ENCODE results near the gene RNF150.

DNA sequence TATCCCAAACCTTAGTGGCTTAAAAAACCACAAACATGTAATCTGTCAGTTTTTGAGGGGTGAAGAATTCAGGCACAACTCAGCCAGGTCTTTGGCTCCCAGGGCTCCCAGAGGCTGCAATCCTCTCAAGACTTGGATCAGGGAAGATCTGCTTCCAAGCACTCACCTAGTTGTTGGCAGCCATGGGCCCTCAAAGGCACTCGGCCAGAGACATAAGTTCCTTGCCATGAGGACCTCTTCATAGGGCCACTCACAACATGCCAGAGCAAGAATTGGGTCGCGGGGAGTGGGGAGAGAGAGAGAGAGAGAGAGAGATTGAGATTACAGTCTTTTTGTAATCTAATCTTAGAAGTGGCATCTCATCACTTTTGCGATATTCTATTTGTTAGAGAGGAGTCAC, 300.0 kb downstream of the RNF150 start:
- no peak for TF ChIP-seq GATA2 (IDR thresholded peaks at IDR 0.05; ENCODE audit: low read depth, low read length)
- TF ChIP-seq GATA3 (IDR thresholded peaks at IDR 0.05; ENCODE audit: low read depth, low read length): no peak

Data from SH-SY5Y (cell line).